Small intestine (tissue), 7 donors: Measurements from ENCODE around the gene GMNC. TPM values are rescaled to one million over a fixed set of nuclear protein-coding genes. Genes with fewer than 3 reads are reported as not detected.

Experiments
- DNase-seq, 2 donors: peaks; one replicate each; pipeline versions ENCODE4 v3.0.0 to v3.0.0-alpha.2; 2013
- FAIRE-seq: peaks from 2 replicates; lab custom pipeline; 2012; peaks lifted over from hg19 to GRCh38; lab: Jason Lieb, UNC
- H3K27ac ChIP-seq, 3 donors: one replicate each; pipeline ENCODE4 v1.5.1; 2013; ENCODE audit warnings: low read length in 2 of 3, mild to moderate bottlenecking in 2 of 3, control low read depth in 1 of 3, inconsistent platforms in 1 of 3, low read depth in 1 of 3, moderate library complexity in 1 of 3
- H3K27me3 ChIP-seq, 3 donors: one replicate each; pipeline ENCODE4 v1.6.1; 2013; ENCODE audit warnings: low read length in 3 of 3, inconsistent platforms in 1 of 3; ENCODE audit not compliant: control insufficient read depth in 3 of 3, insufficient read depth in 3 of 3
- H3K36me3 ChIP-seq, 3 donors: one replicate each; pipeline ENCODE4 v1.6.1; 2013; ENCODE audit warnings: low read length in 3 of 3, inconsistent platforms in 1 of 3, low read depth in 1 of 3, mild to moderate bottlenecking in 1 of 3, moderate library complexity in 1 of 3; ENCODE audit not compliant: control insufficient read depth in 3 of 3, insufficient read depth in 2 of 3
- H3K4me1 ChIP-seq, 3 donors: one replicate each; pipeline ENCODE4 v1.6.1; 2013; ENCODE audit warnings: low read length in 2 of 3, inconsistent platforms in 1 of 3, low read depth in 1 of 3, mild to moderate bottlenecking in 1 of 3, moderate library complexity in 1 of 3; ENCODE audit not compliant: control insufficient read depth in 3 of 3, insufficient read depth in 2 of 3
- H3K4me3 ChIP-seq, 3 donors: one replicate each; pipeline ENCODE4 v1.5.1; 2013; ENCODE audit warnings: low read length in 3 of 3, control low read depth in 1 of 3, inconsistent platforms in 1 of 3, low read depth in 1 of 3, mild to moderate bottlenecking in 1 of 3, moderate library complexity in 1 of 3
- H3K9me3 ChIP-seq, 2 donors: one replicate each; pipeline ENCODE4 v1.6.1; 2013; ENCODE audit warnings: low read depth in 1 of 2, low read length in 1 of 2; ENCODE audit not compliant: control insufficient read depth in 2 of 2, insufficient read depth in 1 of 2
- WGBS, 3 donors: extraction: QIAGEN DNeasy Blood & Tissue Kit; methylation state at CpG; one replicate each; pipeline ENCODE4 v1.1.7; 2013; 5-methylcytosine and 5-hydroxymethylcytosine counted together
- polyA plus RNA-seq, 4 donors: library from polyadenylated mRNA; stranded (reverse) in 3 of 4; unstranded in 1 of 4; fragments of 200-250 nt in 3 of 4; fragments of 120-200 nt in 1 of 4; gene quantifications; one replicate each; pipeline versions ENCODE4 v1.2.1 to v1.2.3, GENCODE V29; 2013
- donor health status: healthy with polysubstance abuse.
- donor health status: control.
- donor health status: control.
- donor health status: Bipolar disorder and iron deficiency.
- donor health status: healthy.

Gene GMNC
- polyA plus RNA-seq, 4 donors, result 0.01 to 0.19 TPM; not detected in 2

DNA sequence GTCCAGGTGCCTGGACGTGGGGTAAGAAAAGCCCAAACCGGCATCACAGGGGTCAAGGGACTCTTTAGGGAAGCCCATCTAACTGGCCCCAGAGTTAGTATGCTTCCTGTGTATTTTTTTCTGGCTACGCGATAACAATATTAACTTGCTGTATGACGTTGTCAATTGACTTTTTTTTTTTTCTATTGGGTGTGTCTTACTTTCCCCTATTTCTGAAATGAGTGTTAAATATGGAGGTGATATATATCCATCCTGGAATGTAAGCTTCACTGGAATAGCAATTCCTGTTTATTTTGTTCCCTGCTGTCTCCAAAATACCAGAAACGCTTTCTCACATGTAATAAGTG is 598 bp upstream of the GMNC start:
- peaks cover 0 to 8% (median 3%) of the 10 kb centered on the region in 3 donors for H3K27me3 ChIP-seq
- H3K9me3 ChIP-seq, result no peaks in the 10 kb centered on the region
- H3K4me1 ChIP-seq, result peaks cover 0 to 11% (median 0%) of the 10 kb centered on the region in 3 donors
- WGBS, 3 donors, result 8 to 11% (median 10%) methylated on average over 5 to 6 of the region's 6 CpGs
- DNase-seq, result peak in 1 of 2 donors; percentile 1
- H3K27ac ChIP-seq, result no peak overlapping the region
- FAIRE-seq, result no peak
- H3K36me3 ChIP-seq, result no peaks in the 10 kb centered on the region
- H3K4me3 ChIP-seq, result peak overlapping the region; percentile 34 to 51 (median 49)

DNA sequence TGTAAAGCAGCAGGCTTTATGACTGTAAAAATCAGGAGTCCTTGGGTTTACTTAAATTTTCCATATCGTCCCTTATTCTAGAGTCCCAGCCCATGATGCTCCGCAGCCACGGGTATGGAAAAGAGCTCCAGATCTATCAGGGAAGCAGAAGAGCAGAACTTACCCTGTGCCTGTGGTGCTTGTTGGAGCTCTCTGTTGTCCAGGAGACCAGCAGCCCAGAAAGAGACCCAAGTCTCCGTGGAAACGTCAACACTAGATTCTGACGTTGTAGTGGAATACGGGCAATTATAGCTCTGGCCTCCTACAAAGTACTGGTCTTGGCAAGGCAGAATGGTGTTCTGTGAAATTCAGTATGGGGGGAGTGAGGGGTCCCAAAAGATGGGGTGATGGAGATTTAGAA is 2.0 kb downstream of the GMNC start:
- no peak for DNase-seq
- Histone ChIP-seq H3K36me3 (no peaks in the 10 kb centered on the region), H3K27ac (no peak overlapping the region), H3K4me3 (no peak overlapping the region), H3K27me3 (peaks cover 0 to 8% (median 3%) of the 10 kb centered on the region in 3 donors), H3K9me3 (peaks cover 0 to under 1% of the 10 kb centered on the region in 2 donors), H3K4me1 (peaks cover 0 to 11% (median 0%) of the 10 kb centered on the region in 3 donors)
- FAIRE-seq, result no peak
- WGBS, 3 donors, result 76 to 82% (median 80%) methylated on average over 7 of the region's 7 CpGs

DNA sequence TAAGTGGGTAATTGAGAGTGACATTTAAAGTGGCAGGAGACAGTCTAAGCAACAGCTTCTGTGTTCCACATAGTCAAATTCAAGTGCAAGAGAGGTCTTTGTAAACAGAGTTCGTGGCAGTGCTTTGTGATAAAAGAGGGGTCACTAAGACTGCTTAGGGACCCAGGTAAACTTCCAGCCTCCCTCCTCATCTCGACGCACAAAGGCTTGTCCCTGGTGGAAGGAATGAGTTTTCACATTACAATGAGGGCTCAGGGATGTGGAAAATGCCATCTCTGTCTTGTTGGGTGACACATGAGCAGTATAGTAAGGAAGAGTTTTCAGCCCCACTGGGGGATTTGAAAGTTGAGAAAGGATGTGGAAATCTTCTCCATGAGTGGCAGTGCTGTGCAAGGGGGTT is 7.3 kb downstream of the GMNC start:
- FAIRE-seq (no peak), DNase-seq (no peak)
- H3K27ac ChIP-seq, result no peak overlapping the region
- H3K27me3 ChIP-seq, result no peaks in the 10 kb centered on the region
- peaks cover 0 to 2% of the 10 kb centered on the region in 2 donors for H3K9me3 ChIP-seq
- WGBS, 3 donors, result 44 to 56% (median 51%) methylated on average over 3 of the region's 3 CpGs
- no peaks in the 10 kb centered on the region for H3K4me1 ChIP-seq
- no peak overlapping the region for H3K4me3 ChIP-seq
- H3K36me3 ChIP-seq, result no peaks in the 10 kb centered on the region

DNA sequence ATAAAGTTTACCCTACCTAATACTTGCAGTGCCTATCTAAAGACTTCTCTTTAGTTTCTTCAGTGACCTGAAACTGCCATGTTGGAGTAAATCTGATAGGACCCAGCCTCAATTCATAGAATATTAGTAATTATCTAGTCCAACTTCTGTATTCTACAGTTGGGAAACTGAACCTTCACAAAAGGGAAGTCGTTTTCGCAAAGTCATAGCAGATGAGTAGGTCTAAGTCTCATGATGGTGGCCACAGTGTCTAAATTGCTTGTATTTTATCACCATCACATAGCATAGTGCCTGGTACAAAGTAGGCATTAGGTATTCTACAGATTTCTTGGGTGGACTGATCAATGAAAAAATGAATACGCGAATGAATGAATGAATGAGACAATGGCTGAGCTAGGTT is 8.4 kb downstream of the GMNC start:
- DNase-seq (no peak), FAIRE-seq (no peak)
- H3K9me3 ChIP-seq, result peaks cover 0 to 2% of the 10 kb centered on the region in 2 donors
- no peak overlapping the region for H3K27ac ChIP-seq
- WGBS, 3 donors, result 86 to 93% (median 89%) methylated on average over 4 of the region's 4 CpGs
- no peaks in the 10 kb centered on the region for H3K36me3 ChIP-seq
- H3K4me1 ChIP-seq, result no peaks in the 10 kb centered on the region
- no peaks in the 10 kb centered on the region for H3K27me3 ChIP-seq
- H3K4me3 ChIP-seq, result no peak overlapping the region

DNA sequence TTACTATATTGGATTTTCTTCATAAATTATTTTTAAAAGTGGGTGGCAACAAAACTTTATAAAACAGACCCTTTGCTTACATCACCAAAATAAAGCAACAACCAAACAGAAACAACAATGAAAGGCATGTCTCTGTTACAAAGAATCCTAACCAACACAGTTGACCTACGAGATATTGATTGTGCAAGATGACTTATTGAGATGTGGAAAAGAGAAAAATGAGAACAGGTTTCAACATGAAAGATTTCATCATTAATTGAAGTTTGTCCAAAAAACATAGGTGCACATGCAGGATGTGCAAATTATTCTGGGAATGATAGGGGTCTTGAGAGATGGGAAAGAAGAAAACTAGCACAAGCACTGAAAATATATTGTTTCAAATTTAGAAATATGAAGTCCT is 9.0 kb downstream of the GMNC start:
- WGBS, 3 donors, result 39 to 54% (median 50%) methylated on average over 1 of the region's 1 CpG
- H3K9me3 ChIP-seq, result peaks cover 0 to 2% of the 10 kb centered on the region in 2 donors
- H3K27me3 ChIP-seq, result no peaks in the 10 kb centered on the region
- FAIRE-seq, result no peak
- no peaks in the 10 kb centered on the region for H3K4me1 ChIP-seq
- H3K4me3 ChIP-seq, result no peak overlapping the region
- H3K27ac ChIP-seq, result no peak overlapping the region
- no peak for DNase-seq
- no peaks in the 10 kb centered on the region for H3K36me3 ChIP-seq

DNA sequence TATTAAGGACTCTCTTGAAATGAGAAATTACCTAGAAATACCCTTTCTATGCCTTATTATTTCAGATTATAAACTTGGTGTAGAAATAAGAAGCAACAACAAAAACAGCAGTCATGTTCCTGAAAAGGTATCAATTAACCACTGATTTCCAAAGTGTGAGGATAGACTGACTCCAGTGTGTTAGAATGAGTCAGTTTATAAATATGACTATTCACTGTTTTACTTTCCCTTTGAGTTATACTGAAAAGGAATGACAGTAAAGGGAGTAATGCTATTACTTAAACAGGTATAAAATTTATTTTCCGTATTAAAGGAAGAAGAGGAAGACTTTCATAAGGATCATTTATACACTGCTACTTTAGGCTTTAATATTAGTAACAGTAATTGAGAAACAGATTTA is 12.9 kb downstream of the GMNC start:
- 75 to 94% (median 92%) methylated on average over 1 of the region's 1 CpG for WGBS, 3 donors
- Histone ChIP-seq H3K36me3 (no peaks in the 10 kb centered on the region), H3K4me3 (no peak overlapping the region), H3K9me3 (no peaks in the 10 kb centered on the region), H3K27me3 (no peaks in the 10 kb centered on the region), H3K27ac (no peak overlapping the region), H3K4me1 (no peaks in the 10 kb centered on the region)
- DNase-seq (no peak), FAIRE-seq (no peak)

DNA sequence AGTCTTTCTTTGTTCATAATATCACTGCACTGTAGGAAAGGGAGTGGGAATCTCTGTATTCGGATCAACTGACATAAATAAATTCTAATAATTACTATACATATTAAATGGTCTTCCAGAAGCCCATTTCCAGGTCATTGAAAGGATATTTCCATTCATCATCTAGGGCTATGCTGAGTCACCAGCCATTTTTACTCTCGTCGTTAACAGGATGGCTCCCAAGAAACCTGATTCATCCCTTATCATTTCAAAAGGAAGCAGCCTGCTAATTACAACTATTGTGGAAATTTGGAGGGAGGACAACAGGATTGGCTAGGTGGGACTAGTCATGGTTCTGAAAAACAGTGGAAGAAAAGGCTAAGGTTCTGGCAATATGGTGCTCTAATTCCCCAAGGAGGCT is 13.6 kb downstream of the GMNC start:
- H3K27ac ChIP-seq, result no peak overlapping the region
- no peaks in the 10 kb centered on the region for H3K27me3 ChIP-seq
- H3K9me3 ChIP-seq, result no peaks in the 10 kb centered on the region
- H3K4me1 ChIP-seq, result no peaks in the 10 kb centered on the region
- H3K36me3 ChIP-seq, result no peaks in the 10 kb centered on the region
- FAIRE-seq (no peak), DNase-seq (no peak)
- 81 to 85% (median 81%) methylated on average over 3 of the region's 3 CpGs for WGBS, 3 donors
- no peak overlapping the region for H3K4me3 ChIP-seq

DNA sequence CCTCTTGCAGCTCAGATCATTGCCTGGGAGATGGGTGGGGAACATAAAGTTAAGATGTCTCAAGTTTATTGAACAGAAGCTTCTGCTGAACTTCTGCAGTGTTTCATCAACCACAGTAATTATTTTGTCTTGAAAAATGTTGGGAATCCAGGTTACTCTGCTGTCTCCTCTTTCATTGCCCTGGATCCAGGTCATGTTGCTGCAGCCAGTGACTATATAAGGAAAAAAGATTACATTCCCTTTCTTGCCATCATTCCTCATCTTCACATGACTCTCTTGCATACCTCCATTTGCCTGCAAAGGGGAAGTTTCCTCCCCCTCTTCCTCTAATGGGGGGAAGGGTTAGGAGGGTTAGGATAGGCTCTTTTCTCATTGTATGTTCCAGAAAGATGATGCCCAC is 15.1 kb downstream of the GMNC start:
- H3K4me3 ChIP-seq, result no peak overlapping the region
- no peaks in the 10 kb centered on the region for H3K27me3 ChIP-seq
- H3K9me3 ChIP-seq, result no peaks in the 10 kb centered on the region
- no peak overlapping the region for H3K27ac ChIP-seq
- no peaks in the 10 kb centered on the region for H3K36me3 ChIP-seq
- H3K4me1 ChIP-seq, result no peaks in the 10 kb centered on the region
- DNase-seq, result no peak
- FAIRE-seq, result no peak

DNA sequence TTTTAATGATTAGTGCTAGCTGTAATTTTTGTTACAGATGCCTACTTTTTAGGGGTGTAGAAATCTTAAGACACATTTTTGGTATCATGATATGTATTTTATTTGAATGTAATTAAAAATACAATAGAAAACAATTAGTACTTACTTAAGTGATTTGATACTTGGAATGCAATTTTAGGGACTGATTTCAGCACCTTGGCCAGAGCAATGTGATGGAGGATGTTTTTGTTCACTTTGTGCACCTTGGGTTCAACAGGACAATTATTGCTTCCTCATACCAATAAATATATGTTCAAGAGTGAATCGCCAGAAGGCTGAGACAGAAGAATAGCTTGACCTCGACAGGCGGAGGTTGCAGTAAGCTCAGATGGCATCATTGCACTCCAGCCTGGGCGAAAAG is 22.3 kb downstream of the GMNC start:
- H3K36me3 ChIP-seq, result no peaks in the 10 kb centered on the region
- no peaks in the 10 kb centered on the region for H3K27me3 ChIP-seq
- H3K27ac ChIP-seq, result no peak overlapping the region
- no peak for DNase-seq
- H3K9me3 ChIP-seq, result no peaks in the 10 kb centered on the region
- no peak for FAIRE-seq
- H3K4me3 ChIP-seq, result no peak overlapping the region
- H3K4me1 ChIP-seq, result no peaks in the 10 kb centered on the region
- WGBS, 3 donors, result 51 to 65% (median 56%) methylated on average over 4 of the region's 4 CpGs
